ENCODE data around the gene ADAM23. TPM values are rescaled to one million over a fixed set of nuclear protein-coding genes. Genes with fewer than 3 reads are reported as not detected.

ADAM23 gene
- total RNA-seq, 1 donor, result under 0.01 TPM

- Histone ChIP-seq H3K4me2 (ENCODE audit: insufficient read depth, low read length) (no peak overlapping the region), H3K27me3 (ENCODE audit: insufficient read depth, low read length) (no peaks in the 10 kb centered on the region), H2AFZ (ENCODE audit: low read length) (no peak overlapping the region), H3K4me3 (ENCODE audit: insufficient read depth, low read length) (no peak overlapping the region), H3K79me2 (ENCODE audit: insufficient read depth, low read length) (no peaks in the 10 kb centered on the region), H3K9me3 (ENCODE audit: low read depth, low read length) (no peaks in the 10 kb centered on the region), H3K27ac (ENCODE audit: low read depth, low read length) (no peak overlapping the region), H4K20me1 (ENCODE audit: insufficient read depth, low read length) (no peaks in the 10 kb centered on the region), H3K4me1 (ENCODE audit: insufficient read depth, low read length) (no peaks in the 10 kb centered on the region), H3K36me3 (ENCODE audit: insufficient read depth, low read length) (no peaks in the 10 kb centered on the region)
- DNase-seq (ENCODE audit: insufficient read length, low spot score, missing footprints), result no peak
- TF ChIP-seq CTCF (IDR thresholded peaks at IDR 0.05; ENCODE audit: extremely low read depth, low read depth, low read length), result no peak
Measured at GRCh38 chr2:206520450-206520849, 77.1 kb downstream of the ADAM23 start.

DNA sequence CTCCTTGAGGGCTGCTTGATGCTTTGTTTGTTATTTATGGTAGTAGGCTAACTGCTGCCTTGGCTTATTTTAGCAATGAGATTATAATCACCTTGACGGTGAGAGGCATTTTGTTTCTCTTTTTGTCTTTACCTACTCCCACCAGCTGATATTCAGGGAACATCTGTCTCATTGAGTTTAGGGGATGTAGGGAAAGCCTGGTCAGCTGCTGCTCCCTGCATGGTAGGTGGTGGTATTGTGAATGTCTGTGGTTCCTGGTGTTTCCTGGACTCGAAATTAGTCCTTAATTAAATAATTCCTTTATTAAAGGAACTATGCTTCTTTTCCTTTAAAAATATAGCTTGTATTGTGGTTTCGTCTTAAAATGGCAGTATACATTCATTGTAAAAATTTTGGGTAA lies 77.8 kb downstream of the ADAM23 start:
- no peak overlapping the region for H3K4me2 ChIP-seq (ENCODE audit: insufficient read depth, low read length)
- no peaks in the 10 kb centered on the region for H3K79me2 ChIP-seq (ENCODE audit: insufficient read depth, low read length)
- no peak for DNase-seq (ENCODE audit: insufficient read length, low spot score, missing footprints)
- no peaks in the 10 kb centered on the region for H4K20me1 ChIP-seq (ENCODE audit: insufficient read depth, low read length)
- H2AFZ ChIP-seq (ENCODE audit: low read length), result no peak overlapping the region
- H3K27ac ChIP-seq (ENCODE audit: low read depth, low read length), result no peak overlapping the region
- no peaks in the 10 kb centered on the region for H3K36me3 ChIP-seq (ENCODE audit: insufficient read depth, low read length)
- no peak overlapping the region for H3K4me3 ChIP-seq (ENCODE audit: insufficient read depth, low read length)
- no peaks in the 10 kb centered on the region for H3K4me1 ChIP-seq (ENCODE audit: insufficient read depth, low read length)
- no peaks in the 10 kb centered on the region for H3K9me3 ChIP-seq (ENCODE audit: low read depth, low read length)
- TF ChIP-seq CTCF (IDR thresholded peaks at IDR 0.05; ENCODE audit: extremely low read depth, low read depth, low read length), result no peak
- no peaks in the 10 kb centered on the region for H3K27me3 ChIP-seq (ENCODE audit: insufficient read depth, low read length)

GRCh38 chr2:206521612-206522011 lies 78.3 kb downstream of the ADAM23 start:
- H3K36me3 ChIP-seq (ENCODE audit: insufficient read depth, low read length), result no peaks in the 10 kb centered on the region
- DNase-seq (ENCODE audit: insufficient read length, low spot score, missing footprints), result no peak
- no peak overlapping the region for H3K4me2 ChIP-seq (ENCODE audit: insufficient read depth, low read length)
- no peaks in the 10 kb centered on the region for H3K4me1 ChIP-seq (ENCODE audit: insufficient read depth, low read length)
- no peak overlapping the region for H3K27ac ChIP-seq (ENCODE audit: low read depth, low read length)
- H3K79me2 ChIP-seq (ENCODE audit: insufficient read depth, low read length), result no peaks in the 10 kb centered on the region
- H3K9me3 ChIP-seq (ENCODE audit: low read depth, low read length), result no peaks in the 10 kb centered on the region
- H4K20me1 ChIP-seq (ENCODE audit: insufficient read depth, low read length), result no peaks in the 10 kb centered on the region
- no peak overlapping the region for H3K4me3 ChIP-seq (ENCODE audit: insufficient read depth, low read length)
- no peak overlapping the region for H2AFZ ChIP-seq (ENCODE audit: low read length)
- no peaks in the 10 kb centered on the region for H3K27me3 ChIP-seq (ENCODE audit: insufficient read depth, low read length)
- TF ChIP-seq CTCF (IDR thresholded peaks at IDR 0.05; ENCODE audit: extremely low read depth, low read depth, low read length), result no peak

GRCh38 chr2:206526416-206526815 lies 83.1 kb downstream of the ADAM23 start:
- Histone ChIP-seq H3K36me3 (ENCODE audit: insufficient read depth, low read length) (no peaks in the 10 kb centered on the region), H4K20me1 (ENCODE audit: insufficient read depth, low read length) (no peaks in the 10 kb centered on the region), H3K4me1 (ENCODE audit: insufficient read depth, low read length) (no peaks in the 10 kb centered on the region), H3K27me3 (ENCODE audit: insufficient read depth, low read length) (no peaks in the 10 kb centered on the region), H3K27ac (ENCODE audit: low read depth, low read length) (no peak overlapping the region), H2AFZ (ENCODE audit: low read length) (no peak overlapping the region), H3K4me3 (ENCODE audit: insufficient read depth, low read length) (no peak overlapping the region), H3K9me3 (ENCODE audit: low read depth, low read length) (no peaks in the 10 kb centered on the region), H3K4me2 (ENCODE audit: insufficient read depth, low read length) (no peak overlapping the region), H3K79me2 (ENCODE audit: insufficient read depth, low read length) (no peaks in the 10 kb centered on the region)
- DNase-seq (ENCODE audit: insufficient read length, low spot score, missing footprints), result no peak
- TF ChIP-seq CTCF (IDR thresholded peaks at IDR 0.05; ENCODE audit: extremely low read depth, low read depth, low read length), result no peak
